ENCODE measurements around the gene ZNF609.

ZNF609 gene

DNA sequence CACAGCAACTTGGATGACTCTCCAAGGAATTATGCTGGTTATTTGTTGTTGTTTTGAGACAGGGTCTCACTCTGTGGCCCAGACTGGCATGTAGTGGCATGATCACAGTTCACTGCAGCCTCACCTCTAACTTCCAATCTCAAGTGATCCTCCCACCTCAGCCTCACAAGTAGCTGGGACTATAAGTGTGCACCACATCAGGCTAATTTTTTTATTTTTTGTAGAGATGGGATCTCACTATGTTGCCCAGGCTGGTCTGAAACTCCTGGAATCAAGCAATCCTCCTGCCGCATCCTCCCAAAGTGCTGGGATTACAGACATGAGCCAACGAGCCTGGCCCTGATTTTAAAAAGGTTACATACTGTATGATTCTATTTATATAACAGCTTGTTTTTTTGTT is 252.0 kb downstream of the ZNF609 start:
- DNase-seq (ENCODE audit: extremely low spot score), result no peak
- ChIA-PET CTCF (interaction anchor here (1.3 to 2.1 kb wide), 3 partner anchors 16 to 342 kb away, joined by 4 to 9 read pairs (median 7); no protein-coding TSS in a partner anchor), POLR2A (no interaction called here)
- TF ChIP-seq, protein P1, sequence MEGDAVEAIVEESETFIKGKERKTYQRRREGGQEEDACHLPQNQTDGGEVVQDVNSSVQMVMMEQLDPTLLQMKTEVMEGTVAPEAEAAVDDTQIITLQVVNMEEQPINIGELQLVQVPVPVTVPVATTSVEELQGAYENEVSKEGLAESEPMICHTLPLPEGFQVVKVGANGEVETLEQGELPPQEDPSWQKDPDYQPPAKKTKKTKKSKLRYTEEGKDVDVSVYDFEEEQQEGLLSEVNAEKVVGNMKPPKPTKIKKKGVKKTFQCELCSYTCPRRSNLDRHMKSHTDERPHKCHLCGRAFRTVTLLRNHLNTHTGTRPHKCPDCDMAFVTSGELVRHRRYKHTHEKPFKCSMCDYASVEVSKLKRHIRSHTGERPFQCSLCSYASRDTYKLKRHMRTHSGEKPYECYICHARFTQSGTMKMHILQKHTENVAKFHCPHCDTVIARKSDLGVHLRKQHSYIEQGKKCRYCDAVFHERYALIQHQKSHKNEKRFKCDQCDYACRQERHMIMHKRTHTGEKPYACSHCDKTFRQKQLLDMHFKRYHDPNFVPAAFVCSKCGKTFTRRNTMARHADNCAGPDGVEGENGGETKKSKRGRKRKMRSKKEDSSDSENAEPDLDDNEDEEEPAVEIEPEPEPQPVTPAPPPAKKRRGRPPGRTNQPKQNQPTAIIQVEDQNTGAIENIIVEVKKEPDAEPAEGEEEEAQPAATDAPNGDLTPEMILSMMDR (IDR thresholded peaks at IDR 0.05; ENCODE audit: control extremely low read depth, extremely low read depth, low read depth, missing control alignments), result no peak

DNA sequence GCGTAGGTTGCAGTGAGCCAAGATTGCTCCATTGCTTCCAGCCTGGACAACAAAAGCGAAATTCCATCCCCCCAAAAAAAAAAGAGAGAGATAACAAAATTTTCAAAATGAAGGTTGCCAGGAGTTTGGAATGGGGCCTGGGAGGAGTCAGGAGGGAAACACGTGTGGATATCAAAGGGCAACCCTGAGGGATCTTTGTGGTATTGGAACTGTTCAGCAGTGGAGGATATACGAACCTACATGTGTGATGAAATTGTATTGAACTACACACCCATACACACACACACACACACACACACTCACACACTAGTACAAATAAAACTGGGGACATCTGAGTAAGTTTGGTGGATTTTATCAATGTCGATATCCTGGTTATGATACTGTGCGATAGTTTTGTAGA is 253.2 kb downstream of the ZNF609 start:
- ChIA-PET CTCF (interaction anchor here (0.8 to 2.1 kb wide), 2 partner anchors 14 to 17 kb away, joined by 3 to 7 read pairs; no protein-coding TSS in a partner anchor), POLR2A (no interaction called here)
- TF ChIP-seq, protein P1 (IDR thresholded peaks at IDR 0.05; ENCODE audit: control extremely low read depth, extremely low read depth, low read depth, missing control alignments), result no peak
- no peak for DNase-seq (ENCODE audit: extremely low spot score)

DNA sequence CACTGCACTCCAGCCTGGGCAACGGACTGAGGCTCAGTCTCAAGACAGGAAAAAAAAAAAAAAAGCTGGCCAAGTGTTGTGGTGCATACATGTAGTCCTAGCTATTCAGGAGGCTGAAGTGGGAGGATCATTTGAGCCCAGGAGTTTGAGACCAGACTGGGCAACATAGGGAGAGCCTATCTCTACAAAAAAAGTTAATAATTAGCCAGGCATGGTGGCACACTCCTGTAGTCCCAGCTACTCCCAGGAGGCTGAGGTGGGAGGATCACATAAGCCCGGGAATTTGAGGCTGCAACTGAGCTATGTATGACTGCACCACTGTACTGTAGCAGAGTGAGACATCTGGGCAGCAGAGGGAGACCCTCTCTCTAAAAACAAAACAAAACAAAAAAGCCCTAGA is 256.1 kb downstream of the ZNF609 start:
- TF ChIP-seq, protein P1 (IDR thresholded peaks at IDR 0.05; ENCODE audit: control extremely low read depth, extremely low read depth, low read depth, missing control alignments), result no peak
- CTCF ChIA-PET, result interaction anchor here (1.2 to 3.9 kb wide), 4 partner anchors 11 to 32 kb away, joined by 3 to 39 read pairs (median 8); no protein-coding TSS in a partner anchor
- no peak for DNase-seq (ENCODE audit: extremely low spot score)
- POLR2A ChIA-PET, result no interaction called here

DNA sequence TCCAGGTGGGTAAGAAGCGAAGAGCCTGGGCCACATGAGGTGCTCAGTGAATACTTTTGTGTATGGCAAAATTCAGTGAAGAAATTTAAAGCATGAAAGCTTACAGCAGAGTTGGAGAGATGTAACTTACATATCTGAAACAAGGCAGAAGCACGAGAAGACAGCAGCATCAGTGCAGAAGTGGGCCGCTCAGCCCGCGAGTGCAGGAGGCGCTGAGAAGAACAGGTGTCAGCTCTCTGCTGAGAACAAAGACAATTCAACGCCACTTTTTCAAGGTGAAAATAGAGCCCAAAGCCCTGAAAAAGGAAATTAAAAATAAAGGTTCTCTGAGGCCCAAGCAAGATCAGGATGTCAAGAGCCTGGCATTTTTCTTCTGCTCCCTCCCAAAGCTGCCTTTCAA is 256.8 kb downstream of the ZNF609 start:
- ChIA-PET POLR2A (no interaction called here), CTCF (interaction anchor here (1.2 to 3.9 kb wide), 4 partner anchors 11 to 32 kb away, joined by 3 to 39 read pairs (median 8); no protein-coding TSS in a partner anchor)
- no peak for DNase-seq (ENCODE audit: extremely low spot score)
- TF ChIP-seq, protein P1 (IDR thresholded peaks at IDR 0.05; ENCODE audit: control extremely low read depth, extremely low read depth, low read depth, missing control alignments), result no peak

DNA sequence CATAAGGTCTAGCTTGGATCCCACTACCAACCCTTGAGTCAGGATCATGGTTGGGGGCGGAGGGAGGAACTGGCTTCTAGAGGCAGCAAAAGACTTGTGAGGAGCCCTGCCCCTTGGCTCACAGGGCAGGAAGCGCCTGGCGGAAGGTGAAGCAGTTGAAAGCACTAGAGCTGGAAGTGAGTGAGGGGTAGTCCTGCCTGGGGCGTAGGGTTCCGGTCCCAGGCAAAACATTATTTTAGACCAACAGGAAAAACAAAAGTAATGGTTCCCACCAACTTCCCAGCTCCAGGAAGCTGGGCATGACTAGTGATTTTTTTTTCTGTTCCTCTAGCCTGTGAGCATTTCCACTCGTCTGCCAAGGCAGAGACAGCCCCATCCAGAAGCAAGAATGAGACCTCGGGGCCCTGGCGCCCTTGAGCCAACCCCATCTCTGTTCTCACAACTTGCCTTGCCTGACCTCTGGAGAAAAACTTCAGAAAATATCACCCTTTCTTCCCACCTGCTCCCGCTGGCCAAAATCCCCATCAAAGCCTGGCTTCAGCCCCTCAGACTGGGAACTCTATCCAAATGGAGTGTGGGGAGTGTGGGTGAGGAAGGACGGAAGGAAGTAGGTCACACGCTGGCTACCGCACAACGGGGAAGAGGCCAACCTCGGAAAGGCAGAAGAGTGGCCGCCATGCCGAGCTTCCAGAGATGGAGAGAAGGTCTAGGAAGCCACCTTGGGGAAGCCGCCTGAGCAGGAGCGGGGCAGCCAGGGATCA is 257.5 kb downstream of the ZNF609 start:
- no peak for DNase-seq (ENCODE audit: extremely low spot score)
- POLR2A ChIA-PET, result no interaction called here
- CTCF ChIA-PET, result interaction anchor here (2.2 to 3.9 kb wide), 2 partner anchors 10 to 31 kb away, joined by 8 to 39 read pairs; no protein-coding TSS in a partner anchor
- TF ChIP-seq, protein P1 (IDR thresholded peaks at IDR 0.05; ENCODE audit: control extremely low read depth, extremely low read depth, low read depth, missing control alignments), result no peak

DNA sequence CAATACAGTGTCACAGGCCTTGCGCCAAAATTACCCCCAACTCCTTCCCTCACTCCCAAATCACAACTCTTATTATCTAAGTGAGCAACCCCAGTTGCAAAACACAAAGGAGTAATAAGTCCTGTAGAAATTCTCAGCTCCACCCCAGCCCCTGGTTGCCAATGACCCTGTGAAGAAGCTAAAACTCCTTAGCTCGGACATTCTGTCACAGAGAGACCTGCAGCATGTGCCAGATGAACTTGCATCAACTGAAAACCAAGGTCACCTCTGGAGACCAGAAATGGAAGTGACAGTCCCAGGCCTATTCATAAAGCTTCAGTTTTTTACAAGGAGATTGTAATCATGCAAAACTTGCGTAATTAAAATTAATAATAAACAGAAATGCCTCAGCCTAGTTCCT is 259.8 kb downstream of the ZNF609 start:
- no peak for DNase-seq (ENCODE audit: extremely low spot score)
- POLR2A ChIA-PET, result interaction anchor here (0.7 to 1.0 kb wide), 2 partner anchors 16 to 500 kb away, joined by 4 to 5 read pairs; no protein-coding TSS in a partner anchor
- CTCF ChIA-PET, result interaction anchor here (1.2 to 2.2 kb wide), 5 partner anchors 8 to 36 kb away, joined by 3 to 13 read pairs (median 6); no protein-coding TSS in a partner anchor
- TF ChIP-seq, protein P1 (IDR thresholded peaks at IDR 0.05; ENCODE audit: control extremely low read depth, extremely low read depth, low read depth, missing control alignments), result no peak

Measured in GM10248 (cell line).